Measurements from ENCODE around the gene SSBP3.
"Not testable (repeated sequence)": the region's sequence is repeated elsewhere in the genome, so short reads cannot be mapped to it uniquely, and the experiment has no call there.

SSBP3 gene

GRCh38 chr1:54239035-54239383, 167.2 kb downstream of the SSBP3 start:
- no peak for DNase-seq

- DNase-seq: no peak
These were observed 167.7 kb downstream of the SSBP3 start for GRCh38 chr1:54238353-54239034.

GRCh38 chr1:54237586-54237985, 168.6 kb downstream of the SSBP3 start:
- DNase-seq: no peak

DNA sequence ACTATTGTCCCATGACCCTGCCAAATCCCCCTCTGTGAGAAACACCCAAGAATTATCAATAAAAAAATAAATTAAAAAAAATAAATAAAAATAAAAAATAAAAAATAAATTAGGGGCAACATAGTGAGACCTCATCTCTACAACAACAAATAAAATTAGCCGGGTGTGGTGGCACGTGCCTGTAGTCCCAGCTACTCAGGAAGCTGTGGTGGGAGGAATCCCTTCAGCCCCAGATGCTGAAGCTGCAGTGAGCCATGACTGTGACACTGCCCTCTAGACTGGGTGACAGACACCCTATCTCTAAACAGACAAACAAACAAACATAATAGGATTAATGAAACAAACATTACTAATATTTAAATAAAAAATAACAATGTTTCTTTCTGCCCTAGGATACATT, 171.9 kb downstream of the SSBP3 start:
- DNase-seq: no peak

DNA sequence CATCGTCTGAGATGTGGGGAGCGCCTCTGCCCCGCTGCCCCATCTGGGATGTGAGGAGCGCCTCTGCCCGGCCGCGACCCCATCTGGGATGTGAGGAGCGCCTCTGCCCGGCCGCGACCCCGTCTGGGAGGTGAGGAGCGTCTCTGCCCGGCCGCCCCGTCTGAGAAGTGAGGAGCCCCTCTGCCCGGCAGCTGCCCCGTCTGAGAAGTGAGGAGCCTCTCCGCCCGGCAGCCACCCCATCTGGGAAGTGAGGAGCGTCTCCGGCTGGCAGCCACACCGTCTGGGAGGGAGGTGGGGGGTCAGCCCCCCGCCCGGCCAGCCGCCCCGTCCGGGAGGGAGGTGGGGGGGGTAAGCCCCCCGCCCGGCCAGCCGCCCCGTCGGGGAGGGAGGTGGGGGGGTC, 173.0 kb downstream of the SSBP3 start:
- DNase-seq: not testable (repeated sequence)

GRCh38 chr1:54230507-54231339, 175.5 kb downstream of the SSBP3 start:
- no peak for DNase-seq

- no peak for DNase-seq
These were observed 176.8 kb downstream of the SSBP3 start for GRCh38 chr1:54229281-54229891.

DNA sequence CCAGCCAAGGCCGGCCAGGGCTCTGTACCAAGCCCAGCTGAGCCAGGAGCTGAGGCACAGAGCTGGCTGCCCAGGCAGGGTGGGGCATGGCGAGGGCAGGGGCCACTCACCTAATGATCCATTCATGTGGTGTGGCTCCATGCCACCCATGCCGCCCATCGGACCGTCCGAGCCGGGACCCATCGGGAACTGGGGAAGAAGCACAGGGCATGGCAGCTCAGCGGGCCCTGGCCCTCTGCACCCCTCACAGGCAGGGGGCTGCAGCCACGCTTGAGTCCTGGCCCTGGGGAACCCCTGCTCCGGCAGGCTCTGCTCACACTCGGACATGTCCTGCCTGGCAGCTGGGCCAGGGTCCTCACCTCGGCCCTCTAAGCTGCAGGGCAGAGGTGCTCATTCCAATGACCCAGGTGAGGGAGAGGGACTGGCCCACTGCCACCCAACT, 177.5 kb downstream of the SSBP3 start:
- no peak for DNase-seq

DNA sequence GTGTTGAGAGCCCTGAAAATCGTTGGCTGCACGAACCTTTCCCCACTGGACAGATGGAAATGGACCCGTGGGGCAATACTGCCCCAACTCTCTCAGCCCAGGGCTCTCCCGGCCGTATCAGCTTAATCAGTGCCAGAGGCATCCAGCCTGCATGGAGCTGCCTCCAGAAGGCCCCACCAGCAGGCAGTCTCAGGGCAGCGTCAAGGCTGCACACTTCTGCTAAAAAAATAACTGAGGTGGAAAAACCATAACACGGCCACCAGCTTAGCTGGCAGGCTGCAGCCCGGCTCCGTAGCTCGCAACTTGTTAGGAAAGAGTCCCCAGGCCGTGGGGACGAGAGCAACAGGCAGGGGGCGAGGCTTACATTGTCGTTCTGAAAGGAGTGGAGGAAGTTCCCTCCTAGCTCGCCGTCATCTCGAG, 178.3 kb downstream of the SSBP3 start:
- no peak for DNase-seq

DNA sequence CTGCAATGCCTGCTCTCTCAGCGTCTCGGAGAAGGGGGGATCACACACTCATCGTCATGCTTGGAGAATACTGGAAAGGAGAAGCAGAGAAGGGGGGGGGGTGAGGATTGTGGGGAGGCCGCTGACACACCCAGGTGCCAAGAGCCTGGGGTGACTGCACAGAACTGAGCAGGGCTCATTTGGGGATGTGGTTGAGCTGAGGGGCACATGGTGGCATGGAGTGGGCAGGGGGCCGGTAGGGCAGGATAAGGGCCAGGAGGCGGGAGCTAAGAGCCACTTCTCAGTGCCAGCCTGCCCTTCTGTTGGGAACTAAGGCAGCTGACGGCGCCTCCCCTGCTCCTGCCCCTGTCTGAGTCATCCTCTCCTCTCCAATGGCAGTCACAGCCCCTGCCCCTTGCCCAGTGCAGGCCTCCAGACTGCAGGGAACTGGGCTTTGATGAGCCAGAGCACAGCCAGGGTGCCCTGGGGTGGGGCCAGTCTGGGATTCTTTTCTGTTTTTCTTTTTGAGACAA, 179.0 kb downstream of the SSBP3 start:
- no peak for DNase-seq

DNA sequence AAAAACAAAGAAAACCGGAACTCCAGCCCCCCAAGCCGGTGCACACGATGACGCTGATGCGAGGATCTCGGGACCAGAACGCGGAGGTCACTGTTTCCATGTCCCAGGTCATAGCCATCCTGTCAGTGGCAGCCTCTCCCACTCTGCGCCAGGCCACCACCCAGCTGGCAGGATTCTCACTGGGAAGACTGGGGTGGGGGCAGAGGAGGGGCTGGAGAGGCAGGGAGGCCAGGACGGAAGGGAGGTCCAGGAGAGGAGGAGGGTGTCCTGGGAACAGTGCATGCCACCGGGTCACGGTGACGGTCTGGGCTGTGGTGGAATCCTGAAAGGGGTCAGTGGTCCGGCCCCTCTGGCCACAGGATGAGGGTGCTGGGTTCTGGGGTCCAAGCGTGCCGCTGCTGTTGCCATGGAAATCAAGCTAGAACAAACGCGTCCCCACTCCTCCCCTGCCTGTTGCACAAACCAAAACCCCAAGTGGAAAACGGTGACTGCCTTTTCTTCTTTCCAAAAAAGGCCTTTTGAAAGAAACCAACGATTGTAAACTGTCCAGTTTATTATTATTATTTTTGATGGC, 180.1 kb downstream of the SSBP3 start:
- DNase-seq: no peak

- DNase-seq: no peak
These were observed 180.8 kb downstream of the SSBP3 start for GRCh38 chr1:54225378-54225777.

DNA sequence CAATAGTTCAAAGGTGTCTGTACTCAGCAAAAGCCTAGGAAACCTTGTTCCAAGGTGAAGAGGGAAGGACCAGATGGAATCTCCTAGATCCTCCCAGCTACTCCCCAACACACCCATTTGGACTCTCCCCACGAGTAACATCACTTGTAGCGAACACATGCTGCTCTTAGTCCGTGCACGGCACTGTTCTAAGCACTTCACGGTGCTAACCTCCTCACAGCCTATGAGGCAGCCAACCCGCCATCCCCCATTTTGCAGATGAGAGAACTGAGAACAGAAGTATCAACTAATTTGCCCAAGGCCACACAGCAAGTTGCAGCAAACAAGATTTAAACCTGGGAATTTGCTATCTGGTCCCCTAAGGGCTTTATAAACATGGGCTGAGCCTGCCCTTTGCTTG, 182.0 kb downstream of the SSBP3 start:
- no peak for DNase-seq

- DNase-seq: no peak
These were observed 182.6 kb downstream of the SSBP3 start for GRCh38 chr1:54223441-54224202.

GRCh38 chr1:54222711-54223110, 183.5 kb downstream of the SSBP3 start:
- DNase-seq: no peak

GRCh38 chr1:54221867-54222484, 184.2 kb downstream of the SSBP3 start:
- no peak for DNase-seq

GRCh38 chr1:54221113-54221834, 184.9 kb downstream of the SSBP3 start:
- DNase-seq: no peak

GRCh38 chr1:54220004-54220811, 186.0 kb downstream of the SSBP3 start:
- no peak for DNase-seq

DNA sequence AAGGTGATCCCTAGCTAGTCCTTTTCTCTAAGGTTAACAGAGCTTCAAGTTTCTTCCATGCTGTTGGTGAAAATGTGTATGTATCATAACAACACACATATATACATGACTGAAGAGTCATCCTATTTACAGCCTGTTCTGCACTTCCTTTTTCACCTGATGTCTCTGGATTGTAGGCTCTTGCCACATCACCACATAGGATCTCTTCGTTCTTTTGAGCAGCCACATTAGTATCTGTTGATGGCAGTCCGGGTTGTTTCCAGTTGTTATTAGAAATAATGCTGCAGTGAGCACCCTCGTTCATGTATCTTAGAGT, 186.5 kb downstream of the SSBP3 start:
- no peak for DNase-seq

DNA sequence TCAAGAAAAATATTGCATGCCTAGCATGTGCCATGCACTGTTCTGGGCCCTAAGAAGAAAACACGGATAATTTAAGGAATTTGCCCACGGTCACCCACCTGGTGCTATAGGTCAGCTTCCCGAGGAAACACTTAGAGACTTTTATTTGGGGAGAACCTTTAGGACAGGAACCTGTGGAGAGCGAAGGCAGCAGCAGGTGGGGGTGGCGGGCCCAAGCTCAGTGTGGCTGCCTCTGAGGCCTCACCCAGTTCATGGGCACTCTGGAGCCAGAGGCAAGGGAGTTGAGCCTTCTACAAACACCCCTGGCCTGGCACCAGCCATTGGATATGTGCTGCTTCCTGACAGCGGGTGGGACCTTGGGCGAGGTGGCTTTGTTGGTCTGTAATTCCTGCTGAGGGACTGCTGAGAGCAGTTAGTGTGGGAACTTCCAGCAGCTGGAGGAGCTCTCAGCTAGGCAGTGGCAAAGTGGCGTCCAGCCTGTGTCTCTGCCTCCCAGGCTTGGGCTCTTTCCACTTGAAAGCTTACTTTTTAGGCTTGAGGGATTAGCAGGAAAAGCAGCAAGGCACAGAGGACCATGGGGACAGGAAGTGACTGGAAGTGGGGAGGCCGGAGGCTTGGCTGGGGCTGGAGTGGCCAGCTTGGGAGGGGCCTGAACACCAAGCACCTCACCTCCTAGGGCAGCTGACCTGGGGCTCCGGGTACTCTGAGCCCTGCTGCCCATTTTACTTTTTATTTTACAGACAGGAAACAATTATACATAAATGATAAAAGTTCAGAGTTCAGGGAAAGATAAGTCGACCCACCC, 187.1 kb downstream of the SSBP3 start:
- DNase-seq: no peak

Measured in left hindlimb (tissue), 1 donor.